HepG2 (cell line): ENCODE data around the gene ANXA3. TPM values are rescaled to one million over a fixed set of nuclear protein-coding genes. Genes with fewer than 3 reads are reported as not detected.

Source experiments
- ATAC-seq: fragments of 200-7000 bp; cut with Tn5 transposase; 3 replicates; pipeline ENCODE4 v1.9.1; 2020; ENCODE audit warnings: mild to moderate bottlenecking, moderate library complexity
- BruUV-seq: library from RNA; stranded (reverse); fragments of 400-500 nt; replicated peaks from 2 replicates; lab custom pipeline; 2021; lab: Mats Ljungman, UMichigan
- CTCF ChIA-PET: fragments of 300-600 bp; formaldehyde crosslinking; extraction: SDS; loops from one replicate; lab custom pipeline; 2021; ENCODE audit warnings: low total read pairs, inconsistent platforms, low intra/inter-chr PET ratio; lab: Yijun Ruan, JAX
- POLR2A ChIA-PET: fragments of 350-600 bp; sonication (Branson Sonifier 250); formaldehyde crosslinking; loops from one replicate; lab custom pipeline; 2020; ENCODE audit warnings: antibody characterized with exemption, inconsistent platforms; lab: Yijun Ruan, JAX
- DNase-seq: peaks from one replicate; pipeline ENCODE4 v3.0.0-alpha.2; 2015; ENCODE audit warnings: low spot score
- FAIRE-seq: peaks from 3 replicates; lab custom pipeline; 2011; peaks lifted over from hg19 to GRCh38; lab: Jason Lieb, UNC
- H2AFZ ChIP-seq: one replicate; pipeline ENCODE4 v1.6.1; 2011; ENCODE audit warnings: low read length, inconsistent platforms
- H3K27ac ChIP-seq: fragments of 300-600 bp; 3 replicates; pipeline ENCODE4 v1.8.0; 2011; ENCODE audit warnings: mixed run types, mild to moderate bottlenecking, mixed read lengths, low read length, inconsistent platforms; ENCODE audit not compliant: insufficient read depth; ENCODE audit errors: extremely low read length
- H3K27me3 ChIP-seq, 2 experiments: fragments of 200-600 bp in 1 of 2; 2 replicates in 1 of 2; 3 replicates in 1 of 2; pipeline versions ENCODE4 v1.6.0 to v1.8.0; 2011; ENCODE audit warnings: low read length in 2 of 2, mild to moderate bottlenecking in 2 of 2, moderate library complexity in 2 of 2, inconsistent platforms in 1 of 2; ENCODE audit not compliant: insufficient read depth in 2 of 2, control insufficient read depth in 1 of 2
- H3K36me3 ChIP-seq, 2 experiments: fragments of 200-600 bp in 1 of 2; replicated peaks in 1 of 2; 2 replicates in 1 of 2; 3 replicates in 1 of 2; pipeline versions ENCODE4 v1.5.1 to v1.8.0; 2011; ENCODE audit warnings: low read length in 2 of 2, inconsistent platforms in 1 of 2; ENCODE audit not compliant: insufficient read depth in 2 of 2, control insufficient read depth in 1 of 2
- H3K4me1 ChIP-seq: 2 replicates; pipeline ENCODE4 v1.5.1; 2012; ENCODE audit warnings: low read length, inconsistent platforms; ENCODE audit not compliant: insufficient read depth
- H3K4me2 ChIP-seq: 2 replicates; pipeline ENCODE4 v1.6.0; 2011; ENCODE audit warnings: low read depth, low read length, inconsistent platforms
- H3K4me3 ChIP-seq, 3 experiments: fragments of 200-600 bp in 1 of 3; sonication (generic), shearing (Covaris generic) in 1 of 3; replicated peaks in 1 of 3; 2 replicates each; pipeline ENCODE4 v1.5.1; 2011 to 2016; ENCODE audit warnings: low read length in 3 of 3, inconsistent platforms in 2 of 3, low read depth in 2 of 3, mild to moderate bottlenecking in 2 of 3, control low read depth in 1 of 3, mixed read lengths in 1 of 3; ENCODE audit not compliant: insufficient read depth in 1 of 3
- H3K79me2 ChIP-seq: one replicate; pipeline ENCODE4 v1.6.1; 2011; ENCODE audit warnings: low read length, inconsistent platforms; ENCODE audit not compliant: insufficient read depth
- H3K9ac ChIP-seq: 2 replicates; pipeline ENCODE4 v1.6.0; 2011; ENCODE audit warnings: mild to moderate bottlenecking, low read depth, low read length, inconsistent platforms; ENCODE audit not compliant: insufficient read depth
- H3K9me3 ChIP-seq: 2 replicates; pipeline ENCODE4 v1.5.1; 2012; ENCODE audit warnings: mild to moderate bottlenecking, low read length
- H4K20me1 ChIP-seq: 2 replicates; pipeline ENCODE4 v1.6.0; 2011; ENCODE audit warnings: inconsistent platforms, mild to moderate bottlenecking, low read length, moderate library complexity; ENCODE audit not compliant: insufficient read depth
- CBX5 ChIP-seq: sonication (generic); formaldehyde crosslinking; IDR thresholded peaks from 2 replicates; pipeline ENCODE4 v1.4.0; 2020; ENCODE audit warnings: missing genetic modification reagents, borderline replicate concordance
- FOSL2 ChIP-seq: sonication (generic); formaldehyde crosslinking; IDR thresholded peaks from 2 replicates; pipeline ENCODE4 v1.4.0; 2020; ENCODE audit warnings: missing genetic modification reagents
- KMT2A ChIP-seq: sonication (generic); formaldehyde crosslinking; IDR thresholded peaks from 2 replicates; pipeline ENCODE4 v1.4.0; 2020; ENCODE audit warnings: missing genetic modification reagents
- KMT2B ChIP-seq: IDR thresholded peaks from 2 replicates; pipeline ENCODE4 v1.6.1; 2016; ENCODE audit warnings: missing genetic modification reagents, missing compliant biosample characterization
- NFIB ChIP-seq: sonication (generic); formaldehyde crosslinking; IDR thresholded peaks from 2 replicates; pipeline ENCODE4 v1.9.0; 2021; ENCODE audit warnings: missing genetic modification reagents, mild to moderate bottlenecking, borderline replicate concordance
- REPIN1 ChIP-seq: sonication (generic); formaldehyde crosslinking; IDR thresholded peaks from 2 replicates; pipeline ENCODE4 v1.8.0; 2022; ENCODE audit warnings: missing genetic modification reagents, low read depth, mild to moderate bottlenecking, borderline replicate concordance
- SALL1 ChIP-seq: sonication (generic); formaldehyde crosslinking; IDR thresholded peaks from 2 replicates; pipeline ENCODE4 v1.8.0; 2022; ENCODE audit warnings: mild to moderate bottlenecking, missing genetic modification reagents
- ZFP36L1 ChIP-seq: sonication (generic); formaldehyde crosslinking; IDR thresholded peaks from 2 replicates; pipeline ENCODE4 v1.8.0; 2022; ENCODE audit warnings: mild to moderate bottlenecking, missing genetic modification reagents, moderate library complexity
- ZFP36L2 ChIP-seq: sonication (generic); formaldehyde crosslinking; IDR thresholded peaks from 2 replicates; pipeline ENCODE4 v1.4.0; 2020; ENCODE audit warnings: missing genetic modification reagents
- ZNF296 ChIP-seq: sonication (generic); formaldehyde crosslinking; conservative IDR thresholded peaks from 2 replicates; pipeline ENCODE4 v1.5.0; 2020; ENCODE audit warnings: mild to moderate bottlenecking, missing genetic modification reagents
- ZNF644 ChIP-seq: IDR thresholded peaks from 2 replicates; pipeline ENCODE4 v1.6.1; 2016; ENCODE audit warnings: low read depth
- ZNF841 ChIP-seq: sonication (generic); formaldehyde crosslinking; IDR thresholded peaks from 2 replicates; pipeline ENCODE4 v1.8.1; 2023; ENCODE audit warnings: missing genetic modification reagents, borderline replicate concordance
- ZSCAN12 ChIP-seq: sonication (generic); formaldehyde crosslinking; IDR thresholded peaks from 2 replicates; pipeline ENCODE4 v1.9.0; 2021; ENCODE audit warnings: mild to moderate bottlenecking, missing genetic modification reagents
- WGBS: methylation state at CpG from one replicate; pipeline ENCODE4 v1.1.6; 2017; ENCODE audit warnings: low lambda C conversion rate; 5-methylcytosine and 5-hydroxymethylcytosine counted together
- in situ Hi-C: cut with HindIII; loops from 2 replicates; pipeline ENCODE4 v1.10.0; 2017; ENCODE audit warnings: low pct_unique_long_range_greater_than_20kb; ENCODE audit not compliant: extremely low pct_ligation_motif_present
- intact Hi-C: fragments of 100-400 bp; cut with micrococcal nuclease; formaldehyde crosslinking; loops from one replicate; pipeline ENCODE4 v1.10.0; 2022; ENCODE audit not compliant: unreplicated experiment
- polyA plus RNA-seq, 8 experiments: library from polyadenylated mRNA; depleted of rRNA in 3 of 8; stranded (reverse) in 7 of 8; unstranded in 1 of 8; fragments of >200 nt; fragmentation: Illumina TruSeq in 4 of 8; extraction: Trizol in 4 of 8; gene quantifications; 2 replicates each; pipeline versions ENCODE4 v1.2.1 to v1.2.3, GENCODE V29; 2011 to 2016; ENCODE audit warnings: low read depth in 4 of 8, missing spikeins in 1 of 8, mixed read lengths in 1 of 8; ENCODE audit not compliant: insufficient read depth in 1 of 8
- total RNA-seq, 5 experiments: library from RNA; depleted of rRNA; stranded (reverse); fragments of >200 nt; fragmentation: Illumina TruSeq; extraction: Trizol; gene quantifications; 2 replicates each; pipeline ENCODE4 v1.2.3, GENCODE V29; 2016; ENCODE audit warnings: low read depth in 1 of 5
- TF ChIP-seq, protein P1 (sequence below): IDR thresholded peaks from 2 replicates; pipeline ENCODE4 v1.6.1; 2016; ENCODE audit warnings: low read depth
- TF ChIP-seq, protein P2 (sequence below), 2 experiments: sonication (generic) in 1 of 2; formaldehyde crosslinking in 1 of 2; IDR thresholded peaks; 2 replicates each; pipeline versions ENCODE4 v1.4.0 to v1.6.1; 2018 to 2020; ENCODE audit warnings: missing genetic modification reagents in 2 of 2, borderline replicate concordance in 1 of 2, low read depth in 1 of 2, mild to moderate bottlenecking in 1 of 2, missing biosample characterization in 1 of 2
- TF ChIP-seq, protein P3 (sequence below): sonication (generic); formaldehyde crosslinking; IDR thresholded peaks from 2 replicates; pipeline ENCODE4 v1.8.0; 2022; ENCODE audit warnings: mild to moderate bottlenecking, missing genetic modification reagents, moderate library complexity
- TF ChIP-seq, protein P4 (sequence below): sonication (generic); formaldehyde crosslinking; IDR thresholded peaks from 2 replicates; pipeline ENCODE4 v1.5.1; 2020; ENCODE audit warnings: mild to moderate bottlenecking, missing genetic modification reagents

ANXA3 gene
- total and polyA plus RNA-seq, 2 of the 13 experiments (the other 11 are each of a cell fraction or from before 2014, with no cell fraction given) = 6.5 to 6.9 TPM

DNA sequence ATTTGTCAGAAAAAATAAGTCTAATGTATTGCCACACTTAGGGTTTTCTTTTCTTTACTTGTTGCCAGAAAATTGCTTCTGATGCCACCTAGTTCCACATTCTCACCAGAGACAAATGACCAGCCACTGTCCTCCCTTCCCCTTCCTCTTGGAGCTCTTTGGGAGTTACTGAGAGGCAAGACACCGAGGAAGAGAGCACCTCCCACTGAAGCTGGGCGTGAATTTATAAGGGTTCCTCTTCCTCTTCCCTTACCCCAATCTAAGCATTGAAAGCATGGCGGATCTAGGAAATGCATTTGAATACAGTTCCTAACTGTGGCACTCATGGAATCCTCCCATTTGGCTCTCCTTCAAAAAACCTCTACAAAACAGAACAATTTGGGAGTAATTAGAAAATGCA, 30.0 kb downstream of the ANXA3 start:
- no peak for TF ChIP-seq CBX5 (CRISPR knock-in tag)
- no peak for TF ChIP-seq ZNF841
- TF ChIP-seq ZFP36L1 = no peak
- TF ChIP-seq, protein P1, sequence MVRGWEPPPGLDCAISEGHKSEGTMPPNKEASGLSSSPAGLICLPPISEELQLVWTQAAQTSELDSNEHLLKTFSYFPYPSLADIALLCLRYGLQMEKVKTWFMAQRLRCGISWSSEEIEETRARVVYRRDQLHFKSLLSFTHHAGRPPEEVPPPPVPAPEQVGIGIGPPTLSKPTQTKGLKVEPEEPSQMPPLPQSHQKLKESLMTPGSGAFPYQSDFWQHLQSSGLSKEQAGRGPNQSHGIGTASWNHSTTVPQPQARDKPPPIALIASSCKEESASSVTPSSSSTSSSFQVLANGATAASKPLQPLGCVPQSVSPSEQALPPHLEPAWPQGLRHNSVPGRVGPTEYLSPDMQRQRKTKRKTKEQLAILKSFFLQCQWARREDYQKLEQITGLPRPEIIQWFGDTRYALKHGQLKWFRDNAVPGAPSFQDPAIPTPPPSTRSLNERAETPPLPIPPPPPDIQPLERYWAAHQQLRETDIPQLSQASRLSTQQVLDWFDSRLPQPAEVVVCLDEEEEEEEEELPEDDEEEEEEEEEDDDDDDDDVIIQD (CRISPR knock-in tag) = no peak
- no peak for TF ChIP-seq NFIB
- no peak for TF ChIP-seq FOSL2 (CRISPR knock-in tag)
- TF ChIP-seq ZFP36L2 (CRISPR knock-in tag) = no peak
- TF ChIP-seq ZSCAN12 (CRISPR knock-in tag) = no peak
- TF ChIP-seq, protein P2, sequence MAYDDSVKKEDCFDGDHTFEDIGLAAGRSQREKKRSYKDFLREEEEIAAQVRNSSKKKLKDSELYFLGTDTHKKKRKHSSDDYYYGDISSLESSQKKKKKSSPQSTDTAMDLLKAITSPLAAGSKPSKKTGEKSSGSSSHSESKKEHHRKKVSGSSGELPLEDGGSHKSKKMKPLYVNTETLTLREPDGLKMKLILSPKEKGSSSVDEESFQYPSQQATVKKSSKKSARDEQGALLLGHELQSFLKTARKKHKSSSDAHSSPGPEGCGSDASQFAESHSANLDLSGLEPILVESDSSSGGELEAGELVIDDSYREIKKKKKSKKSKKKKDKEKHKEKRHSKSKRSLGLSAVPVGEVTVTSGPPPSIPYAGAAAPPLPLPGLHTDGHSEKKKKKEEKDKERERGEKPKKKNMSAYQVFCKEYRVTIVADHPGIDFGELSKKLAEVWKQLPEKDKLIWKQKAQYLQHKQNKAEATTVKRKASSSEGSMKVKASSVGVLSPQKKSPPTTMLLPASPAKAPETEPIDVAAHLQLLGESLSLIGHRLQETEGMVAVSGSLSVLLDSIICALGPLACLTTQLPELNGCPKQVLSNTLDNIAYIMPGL (CRISPR knock-in tag; IDR thresholded peaks at IDR 0.05; ENCODE audit: borderline replicate concordance in 1 of 2, low read depth in 1 of 2) = no peak
- TF ChIP-seq, protein P3, sequence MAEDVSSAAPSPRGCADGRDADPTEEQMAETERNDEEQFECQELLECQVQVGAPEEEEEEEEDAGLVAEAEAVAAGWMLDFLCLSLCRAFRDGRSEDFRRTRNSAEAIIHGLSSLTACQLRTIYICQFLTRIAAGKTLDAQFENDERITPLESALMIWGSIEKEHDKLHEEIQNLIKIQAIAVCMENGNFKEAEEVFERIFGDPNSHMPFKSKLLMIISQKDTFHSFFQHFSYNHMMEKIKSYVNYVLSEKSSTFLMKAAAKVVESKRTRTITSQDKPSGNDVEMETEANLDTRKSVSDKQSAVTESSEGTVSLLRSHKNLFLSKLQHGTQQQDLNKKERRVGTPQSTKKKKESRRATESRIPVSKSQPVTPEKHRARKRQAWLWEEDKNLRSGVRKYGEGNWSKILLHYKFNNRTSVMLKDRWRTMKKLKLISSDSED (CRISPR knock-in tag) = no peak
- TF ChIP-seq KMT2A = no peak
- no peak for TF ChIP-seq REPIN1
- no peak for TF ChIP-seq ZNF296 (CRISPR knock-in tag)
- TF ChIP-seq, protein P4, sequence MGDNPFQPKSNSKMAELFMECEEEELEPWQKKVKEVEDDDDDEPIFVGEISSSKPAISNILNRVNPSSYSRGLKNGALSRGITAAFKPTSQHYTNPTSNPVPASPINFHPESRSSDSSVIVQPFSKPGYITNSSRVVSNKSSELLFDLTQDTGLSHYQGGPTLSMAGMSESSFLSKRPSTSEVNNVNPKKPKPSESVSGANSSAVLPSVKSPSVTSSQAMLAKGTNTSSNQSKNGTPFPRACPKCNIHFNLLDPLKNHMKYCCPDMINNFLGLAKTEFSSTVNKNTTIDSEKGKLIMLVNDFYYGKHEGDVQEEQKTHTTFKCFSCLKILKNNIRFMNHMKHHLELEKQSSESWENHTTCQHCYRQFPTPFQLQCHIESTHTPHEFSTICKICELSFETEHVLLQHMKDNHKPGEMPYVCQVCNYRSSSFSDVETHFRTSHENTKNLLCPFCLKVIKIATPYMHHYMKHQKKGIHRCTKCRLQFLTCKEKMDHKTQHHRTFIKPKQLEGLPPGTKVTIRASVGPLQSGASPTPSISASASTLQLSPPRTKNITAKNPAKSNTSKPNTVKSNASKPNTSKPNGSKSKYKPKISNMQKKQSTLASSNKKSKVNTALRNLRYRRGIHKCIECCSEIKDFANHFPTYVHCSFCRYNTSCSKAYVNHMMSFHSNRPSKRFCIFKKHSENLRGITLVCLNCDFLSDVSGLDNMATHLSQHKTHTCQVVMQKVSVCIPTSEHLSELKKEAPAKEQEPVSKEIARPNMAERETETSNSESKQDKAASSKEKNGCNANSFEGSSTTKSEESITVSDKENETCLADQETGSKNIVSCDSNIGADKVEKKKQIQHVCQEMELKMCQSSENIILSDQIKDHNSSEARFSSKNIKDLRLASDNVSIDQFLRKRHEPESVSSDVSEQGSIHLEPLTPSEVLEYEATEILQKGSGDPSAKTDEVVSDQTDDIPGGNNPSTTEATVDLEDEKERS = no peak
- no peak for TF ChIP-seq SALL1 (CRISPR knock-in tag)
- TF ChIP-seq ZNF644 (CRISPR knock-in tag) = no peak
- TF ChIP-seq KMT2B (CRISPR knock-in tag) = no peak
- Histone ChIP-seq H3K9me3 (no peaks in the 10 kb centered on the region), H4K20me1 (no peaks in the 10 kb centered on the region), H3K36me3 (no peaks in the 10 kb centered on the region), H3K27me3 (no peaks in the 10 kb centered on the region), H3K27ac (no peak overlapping the region), H3K4me1 (peaks cover 9% of the 10 kb centered on the region), H3K79me2 (no peaks in the 10 kb centered on the region), H3K4me3 (no peak overlapping the region), H2AFZ (no peak overlapping the region), H3K9ac (no peak overlapping the region), H3K4me2 (no peak overlapping the region)
- CTCF ChIA-PET = no interaction called here
- POLR2A ChIA-PET = no interaction called here
- in situ Hi-C loops = no loop called here
- WGBS = 95% methylated on average over 3 of the region's 3 CpGs
- no peak for ATAC-seq
- no peak for FAIRE-seq
- no TSS peak for BruUV-seq
- intact Hi-C loops = no loop called here
- no peak for DNase-seq
